Fibroblast of villous mesenchyme (primary cell): ENCODE results near the gene TAS2R3. TPM values are rescaled to one million over a fixed set of nuclear protein-coding genes. Genes with fewer than 3 reads are reported as not detected.

Experiments used
- DNase-seq: peaks from one replicate; pipeline ENCODE4 v3.0.0-alpha.2; 2010; ENCODE audit warnings: low read depth
- H3K4me3 ChIP-seq: 2 replicates; pipeline ENCODE4 v1.5.1; 2011; ENCODE audit warnings: low read depth, mild to moderate bottlenecking, low read length
- CTCF ChIP-seq: IDR thresholded peaks from 2 replicates; pipeline ENCODE4 v1.5.1; 2012; ENCODE audit warnings: low read depth, mild to moderate bottlenecking, low read length; ENCODE audit not compliant: insufficient read depth
- total RNA-seq: library from RNA; depleted of rRNA; stranded (reverse); fragments of >200 nt; gene quantifications from 2 replicates; pipeline ENCODE4 v1.2.3, GENCODE V29; 2012

The TAS2R3 gene
- total RNA-seq: 1.3 and 1.7 TPM in 2 replicates

GRCh38 chr7:141763797-141764196, at the start of gene TAS2R3:
TAS2R3 (plus strand) TSS chr7:141764097; CDS start chr7:141764159, 62 bp downstream.
- no peak within 1 kb of the TSS for H3K4me3 ChIP-seq
- TF ChIP-seq CTCF: no peak
- DNase-seq: no peak

- H3K4me3 ChIP-seq: no peak overlapping the region
- TF ChIP-seq CTCF: no peak
- DNase-seq: no peak
Measured at GRCh38 chr7:141714571-141714970, 49.3 kb upstream of the TAS2R3 start.

GRCh38 chr7:141715018-141715417, 48.9 kb upstream of the TAS2R3 start:
- no peak for DNase-seq
- no peak overlapping the region for H3K4me3 ChIP-seq
- no peak for TF ChIP-seq CTCF

- DNase-seq: no peak
- H3K4me3 ChIP-seq: no peak overlapping the region
- no peak for TF ChIP-seq CTCF
Measured at GRCh38 chr7:141715794-141716689, 47.9 kb upstream of the TAS2R3 start.

- TF ChIP-seq CTCF: no peak
- no peak overlapping the region for H3K4me3 ChIP-seq
- DNase-seq: no peak
Measured at GRCh38 chr7:141717450-141717849, 46.4 kb upstream of the TAS2R3 start.

GRCh38 chr7:141722529-141722928, 41.4 kb upstream of the TAS2R3 start:
- DNase-seq: no peak
- no peak overlapping the region for H3K4me3 ChIP-seq
- no peak for TF ChIP-seq CTCF

- DNase-seq: no peak
- H3K4me3 ChIP-seq: no peak overlapping the region
- TF ChIP-seq CTCF: no peak
Measured at GRCh38 chr7:141729020-141729419, 34.9 kb upstream of the TAS2R3 start.
